Neural cell (in vitro differentiated cells): ENCODE measurements around the gene CNKSR1. TPM values are rescaled to one million over a fixed set of nuclear protein-coding genes. Genes with fewer than 3 reads are reported as not detected.

Experiments used
- H2AFZ ChIP-seq: fragments of 200-600, 300-800 bp; sonication (generic), shearing (Covaris generic); 2 replicates; pipeline ENCODE4 v1.6.0; 2014; ENCODE audit warnings: low read depth, mild to moderate bottlenecking, antibody characterized with exemption, low read length, moderate library complexity
- H3F3A ChIP-seq: fragments of 200-600 bp; shearing (Covaris generic); 2 replicates; pipeline ENCODE4 v1.6.1; 2016; ENCODE audit warnings: mild to moderate bottlenecking, moderate library complexity, mixed read lengths, antibody characterized with exemption, low read length; ENCODE audit not compliant: insufficient read depth, poor library complexity, severe bottlenecking
- H3K27ac ChIP-seq: fragments of 200-600, 300-800 bp; sonication (generic), shearing (Covaris generic); 2 replicates; pipeline ENCODE4 v1.5.1; 2014; ENCODE audit warnings: mild to moderate bottlenecking, low read length, moderate library complexity
- H3K27me3 ChIP-seq: fragments of 300-800, 200-600 bp; sonication (generic), shearing (Covaris generic); 2 replicates; pipeline ENCODE4 v1.6.0; 2014; ENCODE audit warnings: mild to moderate bottlenecking, low read depth, low read length, moderate library complexity; ENCODE audit not compliant: insufficient read depth
- H3K36me3 ChIP-seq: fragments of 300-800, 200-600 bp; sonication (generic), shearing (Covaris generic); 2 replicates; pipeline ENCODE4 v1.5.1; 2014; ENCODE audit warnings: mild to moderate bottlenecking, antibody characterized with exemption, low read length, moderate library complexity; ENCODE audit not compliant: insufficient read depth
- H3K4me2 ChIP-seq: fragments of 300-800, 200-600 bp; sonication (generic), shearing (Covaris generic); 2 replicates; pipeline ENCODE4 v1.6.0; 2014; ENCODE audit warnings: mild to moderate bottlenecking, low read length
- H3K4me3 ChIP-seq: fragments of 300-800, 200-600 bp; sonication (generic), shearing (Covaris generic); 2 replicates; pipeline ENCODE4 v1.5.1; 2014; ENCODE audit warnings: mild to moderate bottlenecking, low read length, moderate library complexity
- H3K79me2 ChIP-seq: fragments of 200-600 bp; shearing (Covaris generic); replicated peaks from 2 replicates; pipeline ENCODE4 v1.6.0; 2014; ENCODE audit warnings: mild to moderate bottlenecking, low read length, moderate library complexity; ENCODE audit not compliant: insufficient read depth
- H3K9ac ChIP-seq: fragments of 300-800, 200-600 bp; sonication (generic), shearing (Covaris generic); 2 replicates; pipeline ENCODE4 v1.6.1; 2016; ENCODE audit warnings: mild to moderate bottlenecking, low read length, mixed read lengths
- H3K9me2 ChIP-seq: fragments of 200-600 bp; shearing (Covaris generic); 2 replicates; pipeline ENCODE4 v1.6.1; 2016; ENCODE audit warnings: mild to moderate bottlenecking, low read length, mixed read lengths; ENCODE audit not compliant: insufficient read depth
- H3K9me3 ChIP-seq: fragments of 200-600, 300-800 bp; sonication (generic), shearing (Covaris generic); 2 replicates; pipeline ENCODE4 v1.6.1; 2016; ENCODE audit warnings: mild to moderate bottlenecking, mixed run types, low read length, moderate library complexity, mixed read lengths
- H4K20me1 ChIP-seq: fragments of 200-600 bp; shearing (Covaris generic); 2 replicates; pipeline ENCODE4 v1.6.1; 2016; ENCODE audit warnings: mild to moderate bottlenecking, mixed run types; ENCODE audit not compliant: insufficient read depth
- EP300 ChIP-seq: fragments of 450-650 bp; conservative IDR thresholded peaks from 2 replicates; pipeline ENCODE4 v1.6.1; 2014; ENCODE audit warnings: antibody characterized with exemption, mild to moderate bottlenecking, moderate library complexity; ENCODE audit not compliant: poor library complexity, severe bottlenecking
- EZH2 ChIP-seq: fragments of 200-600, 300-800 bp; shearing (Covaris generic), sonication (generic); IDR thresholded peaks from 2 replicates; pipeline ENCODE4 v1.6.1; 2014; ENCODE audit warnings: antibody characterized with exemption, low read length, borderline replicate concordance, mild to moderate bottlenecking; ENCODE audit not compliant: insufficient read depth, poor library complexity, severe bottlenecking
- MXI1 ChIP-seq: fragments of 450-650 bp; conservative IDR thresholded peaks from 2 replicates; pipeline ENCODE4 v1.6.1; 2014; ENCODE audit warnings: antibody characterized with exemption, mild to moderate bottlenecking; ENCODE audit not compliant: poor library complexity, severe bottlenecking
- POLR2AphosphoS5 ChIP-seq: IDR thresholded peaks from 2 replicates; pipeline ENCODE4 v1.6.1; 2012
- RAD21 ChIP-seq: fragments of 450-650 bp; conservative IDR thresholded peaks from 2 replicates; pipeline ENCODE4 v1.6.1; 2014; ENCODE audit warnings: antibody characterized with exemption, mild to moderate bottlenecking, moderate library complexity
- SMC3 ChIP-seq: fragments of 450-650 bp; conservative IDR thresholded peaks from 2 replicates; pipeline ENCODE4 v1.6.1; 2014; ENCODE audit warnings: antibody characterized with exemption, mild to moderate bottlenecking, moderate library complexity; ENCODE audit not compliant: poor library complexity
- TAF1 ChIP-seq: IDR thresholded peaks from 2 replicates; pipeline ENCODE4 v1.6.1; 2012; ENCODE audit warnings: low read depth
- polyA plus RNA-seq: library from polyadenylated mRNA; depleted of rRNA; stranded (reverse); fragments of >200 nt; gene quantifications from 2 replicates; pipeline ENCODE4 v1.2.3, GENCODE V29; 2014
- TF ChIP-seq, protein P1 (sequence below): fragments of 450-650 bp; IDR thresholded peaks from 2 replicates; pipeline ENCODE4 v1.5.1; 2014; ENCODE audit warnings: antibody characterized with exemption, mild to moderate bottlenecking, moderate library complexity; ENCODE audit not compliant: poor library complexity, severe bottlenecking
- TF ChIP-seq, protein P2 (sequence below): IDR thresholded peaks from 2 replicates; pipeline ENCODE4 v1.6.1; 2012; ENCODE audit warnings: borderline replicate concordance

Gene CNKSR1
- polyA plus RNA-seq, 1 donor from 2014 or later: 7.8 TPM

DNA sequence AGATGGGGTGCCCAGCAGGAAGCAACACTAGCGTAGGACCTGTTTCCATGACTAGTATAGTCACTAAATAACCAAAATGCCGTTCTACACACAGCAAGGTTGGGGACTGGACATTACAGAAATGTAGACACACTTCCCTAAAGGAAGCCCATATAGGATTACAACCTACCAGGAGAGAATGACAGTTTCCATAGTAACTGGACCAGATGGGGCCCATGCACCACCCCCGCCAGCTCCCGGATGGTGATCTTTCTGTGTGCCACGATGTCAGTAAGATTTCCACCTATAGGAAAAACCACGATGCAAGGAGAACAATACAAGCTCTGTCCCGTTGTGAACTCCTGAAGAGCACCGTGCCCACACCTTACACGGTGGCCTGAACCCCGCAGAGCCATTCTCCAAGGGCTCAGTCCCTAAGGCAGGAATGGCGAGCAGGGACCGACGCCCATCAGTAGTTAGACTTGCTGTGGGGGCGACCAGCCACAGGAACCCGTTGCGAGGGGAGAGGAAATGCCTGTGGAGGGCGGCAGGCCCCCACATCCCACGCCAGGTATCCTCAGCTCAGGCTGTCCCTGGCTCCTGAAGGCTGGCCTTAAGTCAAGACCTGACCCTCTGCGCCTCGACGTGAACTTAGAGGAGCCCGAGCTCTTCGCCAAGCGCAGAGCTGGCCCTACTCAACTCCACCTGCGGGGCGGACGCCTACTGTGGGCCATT is 43.1 kb downstream of the CNKSR1 start:
- Histone ChIP-seq H3K9ac (no peak overlapping the region), H3K9me3 (no peaks in the 10 kb centered on the region), H3K79me2 (no peaks in the 10 kb centered on the region), H4K20me1 (no peaks in the 10 kb centered on the region), H3K4me3 (no peak overlapping the region), H3K4me2 (no peak overlapping the region), H3K36me3 (no peaks in the 10 kb centered on the region), H3K27ac (no peak overlapping the region), H3K27me3 (peaks cover 12% of the 10 kb centered on the region), H3F3A (no peaks in the 10 kb centered on the region), H3K9me2 (no peaks in the 10 kb centered on the region), H2AFZ (no peak overlapping the region)
- TF ChIP-seq, protein P1, sequence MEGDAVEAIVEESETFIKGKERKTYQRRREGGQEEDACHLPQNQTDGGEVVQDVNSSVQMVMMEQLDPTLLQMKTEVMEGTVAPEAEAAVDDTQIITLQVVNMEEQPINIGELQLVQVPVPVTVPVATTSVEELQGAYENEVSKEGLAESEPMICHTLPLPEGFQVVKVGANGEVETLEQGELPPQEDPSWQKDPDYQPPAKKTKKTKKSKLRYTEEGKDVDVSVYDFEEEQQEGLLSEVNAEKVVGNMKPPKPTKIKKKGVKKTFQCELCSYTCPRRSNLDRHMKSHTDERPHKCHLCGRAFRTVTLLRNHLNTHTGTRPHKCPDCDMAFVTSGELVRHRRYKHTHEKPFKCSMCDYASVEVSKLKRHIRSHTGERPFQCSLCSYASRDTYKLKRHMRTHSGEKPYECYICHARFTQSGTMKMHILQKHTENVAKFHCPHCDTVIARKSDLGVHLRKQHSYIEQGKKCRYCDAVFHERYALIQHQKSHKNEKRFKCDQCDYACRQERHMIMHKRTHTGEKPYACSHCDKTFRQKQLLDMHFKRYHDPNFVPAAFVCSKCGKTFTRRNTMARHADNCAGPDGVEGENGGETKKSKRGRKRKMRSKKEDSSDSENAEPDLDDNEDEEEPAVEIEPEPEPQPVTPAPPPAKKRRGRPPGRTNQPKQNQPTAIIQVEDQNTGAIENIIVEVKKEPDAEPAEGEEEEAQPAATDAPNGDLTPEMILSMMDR: no peak
- no peak for TF ChIP-seq SMC3
- no peak for TF ChIP-seq MXI1
- TF ChIP-seq POLR2AphosphoS5: no peak
- TF ChIP-seq, protein P2, sequence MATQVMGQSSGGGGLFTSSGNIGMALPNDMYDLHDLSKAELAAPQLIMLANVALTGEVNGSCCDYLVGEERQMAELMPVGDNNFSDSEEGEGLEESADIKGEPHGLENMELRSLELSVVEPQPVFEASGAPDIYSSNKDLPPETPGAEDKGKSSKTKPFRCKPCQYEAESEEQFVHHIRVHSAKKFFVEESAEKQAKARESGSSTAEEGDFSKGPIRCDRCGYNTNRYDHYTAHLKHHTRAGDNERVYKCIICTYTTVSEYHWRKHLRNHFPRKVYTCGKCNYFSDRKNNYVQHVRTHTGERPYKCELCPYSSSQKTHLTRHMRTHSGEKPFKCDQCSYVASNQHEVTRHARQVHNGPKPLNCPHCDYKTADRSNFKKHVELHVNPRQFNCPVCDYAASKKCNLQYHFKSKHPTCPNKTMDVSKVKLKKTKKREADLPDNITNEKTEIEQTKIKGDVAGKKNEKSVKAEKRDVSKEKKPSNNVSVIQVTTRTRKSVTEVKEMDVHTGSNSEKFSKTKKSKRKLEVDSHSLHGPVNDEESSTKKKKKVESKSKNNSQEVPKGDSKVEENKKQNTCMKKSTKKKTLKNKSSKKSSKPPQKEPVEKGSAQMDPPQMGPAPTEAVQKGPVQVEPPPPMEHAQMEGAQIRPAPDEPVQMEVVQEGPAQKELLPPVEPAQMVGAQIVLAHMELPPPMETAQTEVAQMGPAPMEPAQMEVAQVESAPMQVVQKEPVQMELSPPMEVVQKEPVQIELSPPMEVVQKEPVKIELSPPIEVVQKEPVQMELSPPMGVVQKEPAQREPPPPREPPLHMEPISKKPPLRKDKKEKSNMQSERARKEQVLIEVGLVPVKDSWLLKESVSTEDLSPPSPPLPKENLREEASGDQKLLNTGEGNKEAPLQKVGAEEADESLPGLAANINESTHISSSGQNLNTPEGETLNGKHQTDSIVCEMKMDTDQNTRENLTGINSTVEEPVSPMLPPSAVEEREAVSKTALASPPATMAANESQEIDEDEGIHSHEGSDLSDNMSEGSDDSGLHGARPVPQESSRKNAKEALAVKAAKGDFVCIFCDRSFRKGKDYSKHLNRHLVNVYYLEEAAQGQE: no peak
- no peak for TF ChIP-seq EP300
- TF ChIP-seq TAF1: no peak
- no peak for TF ChIP-seq EZH2
- TF ChIP-seq RAD21: no peak

DNA sequence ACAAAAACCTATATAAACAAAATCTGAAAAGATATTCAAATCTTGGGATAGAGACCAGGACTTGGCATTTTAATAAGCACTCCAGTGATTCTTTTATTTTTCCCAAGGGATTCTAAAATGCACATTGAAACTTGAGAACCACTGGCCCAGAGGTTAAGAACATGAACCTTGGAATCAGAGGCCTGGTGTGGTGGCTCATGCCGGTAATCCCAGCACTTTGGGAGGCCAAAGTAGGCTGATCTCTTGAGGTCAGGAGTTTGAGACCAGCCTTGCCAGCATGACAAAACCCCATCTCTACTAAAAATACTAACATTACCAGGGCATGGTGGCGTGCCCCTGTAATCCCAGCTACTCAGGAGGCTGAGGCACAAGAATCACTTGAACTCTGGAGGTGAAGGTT is 43.8 kb downstream of the CNKSR1 start:
- no peaks in the 10 kb centered on the region for H3K9me2 ChIP-seq
- no peaks in the 10 kb centered on the region for H3K79me2 ChIP-seq
- no peaks in the 10 kb centered on the region for H3F3A ChIP-seq
- H3K9me3 ChIP-seq: no peaks in the 10 kb centered on the region
- H3K27ac ChIP-seq: no peak overlapping the region
- H3K36me3 ChIP-seq: no peaks in the 10 kb centered on the region
- H3K4me3 ChIP-seq: no peak overlapping the region
- TF ChIP-seq POLR2AphosphoS5 (no peak), EZH2 (no peak), EP300 (no peak), MXI1 (no peak), RAD21 (no peak), SMC3 (no peak), TAF1 (no peak)
- TF ChIP-seq, protein P2: no peak
- TF ChIP-seq, protein P1: no peak
- no peak overlapping the region for H3K4me2 ChIP-seq
- H3K9ac ChIP-seq: no peak overlapping the region
- peaks cover 19% of the 10 kb centered on the region for H3K27me3 ChIP-seq
- no peaks in the 10 kb centered on the region for H4K20me1 ChIP-seq
- no peak overlapping the region for H2AFZ ChIP-seq
